GM12878 (cell line): ENCODE results near the gene NFKBIE. TPM values are rescaled to one million over a fixed set of nuclear protein-coding genes. Genes with fewer than 3 reads are reported as not detected.

Experiments
- ATAC-seq: fragments of 200-7000 bp; cut with Tn5 transposase; 3 replicates; pipeline ENCODE4 v1.9.1; 2020; ENCODE audit warnings: mild to moderate bottlenecking, moderate library complexity
- BruUV-seq: library from RNA; stranded (reverse); fragments of 400-500 nt; replicated peaks from 2 replicates; lab custom pipeline; 2021; lab: Mats Ljungman, UMichigan
- CTCF ChIA-PET: fragments of 300-600 bp; sonication (Branson Sonifier 250); formaldehyde crosslinking; extraction: SDS; loops from one replicate; lab custom pipeline; 2021; ENCODE audit warnings: inconsistent platforms; lab: Yijun Ruan, JAX
- POLR2A ChIA-PET: fragments of 350-600 bp; formaldehyde crosslinking; extraction: SDS; loops from one replicate; lab custom pipeline; 2021; ENCODE audit warnings: inconsistent platforms; lab: Charles Lee
- RAD21 ChIA-PET: fragments of 300-600 bp; sonication (Branson Sonifier 250); formaldehyde crosslinking; loops from one replicate; lab custom pipeline; 2023; ENCODE audit warnings: antibody characterized with exemption; ENCODE audit not compliant: unreplicated experiment; lab: Charles Lee
- SMC1A ChIA-PET: fragments of 300-600 bp; sonication (Branson Sonifier 250); formaldehyde crosslinking; loops from one replicate; lab custom pipeline; 2023; ENCODE audit not compliant: unreplicated experiment, uncharacterized antibody; lab: Charles Lee
- DNase-seq: peaks from one replicate; pipeline ENCODE4 v3.0.0-alpha.2; 2011; ENCODE audit warnings: low read depth, low spot score
- FAIRE-seq: peaks from 3 replicates; lab custom pipeline; 2011; peaks lifted over from hg19 to GRCh38; lab: Jason Lieb, UNC
- H2AFZ ChIP-seq: 2 replicates; pipeline ENCODE4 v1.6.0; 2011; ENCODE audit warnings: low read depth, low read length, control low read depth; ENCODE audit not compliant: control insufficient read depth
- H3K27ac ChIP-seq: 2 replicates; pipeline ENCODE4 v1.5.1; 2011; ENCODE audit warnings: control low read depth; ENCODE audit not compliant: control insufficient read depth, insufficient read depth
- H3K27me3 ChIP-seq, 2 experiments: replicated peaks in 1 of 2; 2 replicates each; pipeline versions ENCODE4 v1.6.0 to v1.6.1; 2011; ENCODE audit warnings: low read length in 1 of 2; ENCODE audit not compliant: control insufficient read depth in 2 of 2, insufficient read depth in 2 of 2
- H3K36me3 ChIP-seq, 2 experiments: 2 replicates each; pipeline ENCODE4 v1.5.1; 2011; ENCODE audit warnings: low read length in 1 of 2; ENCODE audit not compliant: control insufficient read depth in 2 of 2, insufficient read depth in 2 of 2
- H3K4me1 ChIP-seq: 2 replicates; pipeline ENCODE4 v1.6.1; 2011; ENCODE audit warnings: mild to moderate bottlenecking, low read length, moderate library complexity, mixed read lengths; ENCODE audit not compliant: control insufficient read depth, insufficient read depth
- H3K4me2 ChIP-seq: 2 replicates; pipeline ENCODE4 v1.6.0; 2011; ENCODE audit warnings: control low read depth; ENCODE audit not compliant: control insufficient read depth, insufficient read depth
- H3K4me3 ChIP-seq: fragments of 200-600 bp; sonication (generic); 2 replicates; pipeline ENCODE4 v1.5.1; 2016
- H3K79me2 ChIP-seq: 2 replicates; pipeline ENCODE4 v1.6.0; 2011; ENCODE audit warnings: low read length; ENCODE audit not compliant: control insufficient read depth, insufficient read depth
- H3K9ac ChIP-seq: 2 replicates; pipeline ENCODE4 v1.8.0; 2011; ENCODE audit warnings: low read length, control low read depth, mixed read lengths; ENCODE audit not compliant: control insufficient read depth, insufficient read depth
- H3K9me3 ChIP-seq: replicated peaks from 3 replicates; pipeline ENCODE4 v1.5.1; 2011; ENCODE audit warnings: mild to moderate bottlenecking, low read length; ENCODE audit not compliant: control insufficient read depth, insufficient read depth
- H4K20me1 ChIP-seq: 2 replicates; pipeline ENCODE4 v1.6.0; 2011; ENCODE audit not compliant: control insufficient read depth, insufficient read depth
- CHD2 ChIP-seq: IDR thresholded peaks from 2 replicates; pipeline ENCODE4 v1.6.1; 2011; ENCODE audit warnings: low read depth, low read length, improper control_type of control experiment, borderline replicate concordance
- CHD4 ChIP-seq: fragments of 200-600 bp; sonication (generic); IDR thresholded peaks from 2 replicates; pipeline ENCODE4 v1.6.1; 2016; ENCODE audit warnings: mild to moderate bottlenecking
- E4F1 ChIP-seq: fragments of 450-650 bp; IDR thresholded peaks from 2 replicates; pipeline ENCODE4 v1.6.1; 2018; ENCODE audit warnings: borderline replicate concordance, mild to moderate bottlenecking; ENCODE audit not compliant: partially characterized antibody
- ESRRA ChIP-seq: IDR thresholded peaks from 2 replicates; pipeline ENCODE4 v1.6.1; 2012; ENCODE audit warnings: mild to moderate bottlenecking, low read length, improper control_type of control experiment
- GATAD2B ChIP-seq: fragments of 450-650 bp; conservative IDR thresholded peaks from 2 replicates; pipeline ENCODE4 v1.6.1; 2017; ENCODE audit warnings: low read depth, mild to moderate bottlenecking, moderate library complexity
- IRF3 ChIP-seq: fragments of 450-650 bp; IDR thresholded peaks from 2 replicates; pipeline ENCODE4 v1.6.1; 2014; ENCODE audit warnings: mild to moderate bottlenecking
- MYB ChIP-seq: fragments of 150-350 bp; IDR thresholded peaks from 2 replicates; pipeline ENCODE4 v1.6.1; 2014; ENCODE audit warnings: mild to moderate bottlenecking, low read depth, low read length, borderline replicate concordance
- NR2C2 ChIP-seq: IDR thresholded peaks from 2 replicates; pipeline ENCODE4 v1.6.1; 2011; ENCODE audit warnings: borderline replicate concordance, low read depth; ENCODE audit not compliant: control insufficient read depth, insufficient read length
- NR2F1 ChIP-seq: fragments of 450-650 bp; conservative IDR thresholded peaks from 2 replicates; pipeline ENCODE4 v1.6.1; 2017; ENCODE audit warnings: mild to moderate bottlenecking
- ZNF384 ChIP-seq: IDR thresholded peaks from 2 replicates; pipeline ENCODE4 v1.6.1; 2012; ENCODE audit warnings: low read depth, mild to moderate bottlenecking, low read length, improper control_type of control experiment, borderline replicate concordance
- ZNF592 ChIP-seq: fragments of 450-650 bp; IDR thresholded peaks from 2 replicates; pipeline ENCODE4 v1.6.1; 2017; ENCODE audit warnings: mild to moderate bottlenecking, moderate library complexity
- WGBS: methylation state at CpG from one replicate; pipeline ENCODE4 v1.1.6; 2016; ENCODE audit warnings: low lambda C conversion rate; ENCODE audit not compliant: insufficient replicate concordance, insufficient coverage; ENCODE audit errors: missing lambda C conversion rate; 5-methylcytosine and 5-hydroxymethylcytosine counted together
- in situ Hi-C: fragments of 300-500 bp; cut with MboI; formaldehyde crosslinking; loops from 9 replicates; pipeline ENCODE4 v1.14.3; 2018; ENCODE audit warnings: mixed read lengths
- intact Hi-C: fragments of 100-400 bp; cut with micrococcal nuclease; formaldehyde crosslinking; loops from one replicate; pipeline ENCODE4 v1.14.2; 2022; ENCODE audit not compliant: unreplicated experiment
- polyA plus RNA-seq, 11 experiments: library from polyadenylated mRNA; depleted of rRNA in 4 of 11; unstranded in 6 of 11; stranded (reverse) in 5 of 11; fragments of >200 nt; fragmentation: Nextera tagmentation in 4 of 11; fragmentation: Illumina TruSeq in 1 of 11; extraction: Ambion mirVana in 4 of 11; extraction: Trizol in 1 of 11; gene quantifications; 1 replicate in 1 of 11; 2 replicates in 10 of 11; pipeline versions ENCODE4 v1.2.1 to v1.2.3, GENCODE V29; 2011 to 2016; ENCODE audit warnings: inconsistent platforms in 2 of 11, missing spikeins in 2 of 11, low read depth in 1 of 11
- total RNA-seq, 4 experiments: library from RNA; depleted of rRNA in 3 of 4; stranded (reverse); fragments of >200 nt in 3 of 4; fragmentation: Illumina TruSeq in 1 of 4; extraction: Trizol in 1 of 4; gene quantifications; 2 replicates each; pipeline versions ENCODE4 v1.2.1 to v1.2.3, GENCODE V29; 2013 to 2021

NFKBIE gene
- total and polyA plus RNA-seq, 10 of the 15 experiments (the other 5 are each of a cell fraction or from before 2014, with no cell fraction given), result 10.4 to 106 (median 38.8) TPM

GRCh38 chr6:44278315-44278714, 13.0 kb upstream of the NFKBIE start:
- H3K9me3 ChIP-seq, result no peaks in the 10 kb centered on the region
- POLR2A ChIA-PET, result no interaction called here
- H3K4me3 ChIP-seq, result no peak overlapping the region
- RAD21 ChIA-PET, result interaction anchor here (0.6 kb wide), 1 partner anchor 57 kb away, joined by 3 read pairs; no protein-coding TSS in a partner anchor
- H3K4me1 ChIP-seq, result no peaks in the 10 kb centered on the region
- H3K36me3 ChIP-seq, result no peaks in the 10 kb centered on the region; a peak in 1 of 4 replicates
- no peak overlapping the region for H3K9ac ChIP-seq
- CTCF ChIA-PET, result interaction anchor here (0.9 to 1.6 kb wide), 3 partner anchors 10 to 31 kb away, joined by 3 to 7 read pairs (median 5); no protein-coding TSS in a partner anchor
- H3K4me2 ChIP-seq, result no peak overlapping the region
- TF ChIP-seq E4F1, result no peak
- no peak for TF ChIP-seq CHD4
- no peak for TF ChIP-seq NR2C2
- TF ChIP-seq GATAD2B, result no peak
- no peak for TF ChIP-seq ZNF384
- TF ChIP-seq MYB, result no peak
- TF ChIP-seq ZNF592, result no peak
- TF ChIP-seq IRF3, result no peak
- no peak for TF ChIP-seq ESRRA
- TF ChIP-seq CHD2, result no peak
- TF ChIP-seq NR2F1, result no peak
- TF ChIP-seq, all 136 proteins: peak for 0
- no peak overlapping the region for H3K27ac ChIP-seq
- peaks cover 1 to 2% of the 10 kb centered on the region in 2 experiments; a peak in 3 of 4 replicates for H3K27me3 ChIP-seq
- no peaks in the 10 kb centered on the region for H4K20me1 ChIP-seq
- SMC1A ChIA-PET, result no interaction called here
- ATAC-seq (no peak), FAIRE-seq (no peak), DNase-seq (no peak)
- H3K79me2 ChIP-seq, result no peaks in the 10 kb centered on the region
- intact Hi-C loops, result no loop called here
- H2AFZ ChIP-seq, result no peak overlapping the region
- 0% methylated on average over 3 of the region's 3 CpGs for WGBS
- in situ Hi-C loops, result no loop called here
- BruUV-seq, result no TSS peak
